ENCODE data around the gene PIGN. TPM values are rescaled to one million over a fixed set of nuclear protein-coding genes. Genes with fewer than 3 reads are reported as not detected.

PIGN gene
- total RNA-seq, 4 donors from 2014 or later, result 34.2 to 84.9 (median 40.7) TPM

DNA sequence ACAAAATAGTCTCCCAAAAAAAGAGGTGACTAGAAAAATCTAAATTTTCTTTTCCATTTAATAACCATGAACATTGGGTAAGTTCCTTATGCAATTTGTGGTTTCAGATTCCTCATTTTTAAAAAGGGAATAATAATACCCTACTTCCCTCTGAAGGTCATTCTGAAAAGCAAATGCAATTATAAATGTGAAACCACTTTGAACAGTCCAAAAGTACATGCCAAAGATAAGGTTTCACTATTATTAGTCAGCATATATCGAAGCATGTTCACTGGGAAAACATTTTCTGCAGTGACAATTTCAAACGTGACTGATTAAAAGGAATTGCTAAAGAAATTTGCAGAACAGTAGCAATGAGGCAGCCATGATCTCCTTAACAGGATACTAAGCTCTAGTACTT, 193.9 kb downstream of the PIGN start:
- no peak overlapping the region for H3K4me3 ChIP-seq (replicated peaks in 1 of 3)
- TF ChIP-seq, protein P1, sequence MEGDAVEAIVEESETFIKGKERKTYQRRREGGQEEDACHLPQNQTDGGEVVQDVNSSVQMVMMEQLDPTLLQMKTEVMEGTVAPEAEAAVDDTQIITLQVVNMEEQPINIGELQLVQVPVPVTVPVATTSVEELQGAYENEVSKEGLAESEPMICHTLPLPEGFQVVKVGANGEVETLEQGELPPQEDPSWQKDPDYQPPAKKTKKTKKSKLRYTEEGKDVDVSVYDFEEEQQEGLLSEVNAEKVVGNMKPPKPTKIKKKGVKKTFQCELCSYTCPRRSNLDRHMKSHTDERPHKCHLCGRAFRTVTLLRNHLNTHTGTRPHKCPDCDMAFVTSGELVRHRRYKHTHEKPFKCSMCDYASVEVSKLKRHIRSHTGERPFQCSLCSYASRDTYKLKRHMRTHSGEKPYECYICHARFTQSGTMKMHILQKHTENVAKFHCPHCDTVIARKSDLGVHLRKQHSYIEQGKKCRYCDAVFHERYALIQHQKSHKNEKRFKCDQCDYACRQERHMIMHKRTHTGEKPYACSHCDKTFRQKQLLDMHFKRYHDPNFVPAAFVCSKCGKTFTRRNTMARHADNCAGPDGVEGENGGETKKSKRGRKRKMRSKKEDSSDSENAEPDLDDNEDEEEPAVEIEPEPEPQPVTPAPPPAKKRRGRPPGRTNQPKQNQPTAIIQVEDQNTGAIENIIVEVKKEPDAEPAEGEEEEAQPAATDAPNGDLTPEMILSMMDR (IDR thresholded peaks at IDR 0.05), result no peak
- no peak for TF ChIP-seq POLR2A (IDR thresholded peaks at IDR 0.05)
- peaks cover 0 to 4% of the 10 kb centered on the region in 2 donors for H3K4me1 ChIP-seq
- no peaks in the 10 kb centered on the region for H3K27me3 ChIP-seq
- H3K9me3 ChIP-seq, result no peaks in the 10 kb centered on the region
- peak overlapping the region in 1 of 3 donors; percentile 29 for H3K27ac ChIP-seq
- intact Hi-C loops (cut with DNase I), result no loop called here
- 0 to 32% methylated on average over 2 of the region's 2 CpGs for WGBS, 2 donors
- no peaks in the 10 kb centered on the region for H3K36me3 ChIP-seq
- DNase-seq, result no peak

- Histone ChIP-seq H3K27me3 (no peaks in the 10 kb centered on the region), H3K4me1 (peaks cover 0 to 4% of the 10 kb centered on the region in 2 donors), H3K36me3 (no peaks in the 10 kb centered on the region), H3K27ac (peak overlapping the region in 1 of 3 donors; percentile 29), H3K4me3 (replicated peaks in 1 of 3) (no peak overlapping the region), H3K9me3 (no peaks in the 10 kb centered on the region)
- TF ChIP-seq POLR2A (IDR thresholded peaks at IDR 0.05), result no peak
- TF ChIP-seq, protein P1 (IDR thresholded peaks at IDR 0.05), result no peak
- no peak for DNase-seq
- WGBS, 2 donors, result 59 to 72% methylated on average over 1 of the region's 1 CpG
- intact Hi-C loops (cut with DNase I), result no loop called here
These were observed 194.6 kb downstream of the PIGN start for GRCh38 chr18:61992285-61992684.

DNA sequence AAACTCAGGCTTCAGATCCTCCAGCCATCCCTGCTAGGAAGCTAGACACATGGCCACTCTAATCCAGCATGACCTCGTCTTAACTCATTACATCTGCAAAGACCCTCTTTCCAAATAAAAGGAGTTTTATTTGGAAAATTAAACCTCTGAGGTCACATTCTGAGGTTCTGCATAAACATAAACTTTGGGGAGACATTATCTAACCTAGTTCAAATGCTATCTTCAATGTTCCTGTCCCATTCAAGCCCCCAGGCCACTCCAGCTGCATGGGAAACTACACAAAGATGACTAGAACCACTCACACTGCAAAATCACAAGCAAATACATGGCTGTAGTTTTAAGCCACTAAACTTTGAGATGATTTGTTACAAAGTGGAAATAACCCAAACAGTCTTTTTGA, 195.0 kb downstream of the PIGN start:
- Histone ChIP-seq H3K4me1 (peaks cover 0 to 4% of the 10 kb centered on the region in 2 donors), H3K27ac (no peak overlapping the region), H3K9me3 (no peaks in the 10 kb centered on the region), H3K36me3 (no peaks in the 10 kb centered on the region), H3K4me3 (replicated peaks in 1 of 3) (no peak overlapping the region), H3K27me3 (no peaks in the 10 kb centered on the region)
- TF ChIP-seq, protein P1 (IDR thresholded peaks at IDR 0.05), result no peak
- TF ChIP-seq POLR2A (IDR thresholded peaks at IDR 0.05), result no peak
- intact Hi-C loops (cut with DNase I), result no loop called here
- WGBS, 2 donors, result 91 to 100% methylated on average over 1 of the region's 1 CpG
- DNase-seq, result no peak

DNA sequence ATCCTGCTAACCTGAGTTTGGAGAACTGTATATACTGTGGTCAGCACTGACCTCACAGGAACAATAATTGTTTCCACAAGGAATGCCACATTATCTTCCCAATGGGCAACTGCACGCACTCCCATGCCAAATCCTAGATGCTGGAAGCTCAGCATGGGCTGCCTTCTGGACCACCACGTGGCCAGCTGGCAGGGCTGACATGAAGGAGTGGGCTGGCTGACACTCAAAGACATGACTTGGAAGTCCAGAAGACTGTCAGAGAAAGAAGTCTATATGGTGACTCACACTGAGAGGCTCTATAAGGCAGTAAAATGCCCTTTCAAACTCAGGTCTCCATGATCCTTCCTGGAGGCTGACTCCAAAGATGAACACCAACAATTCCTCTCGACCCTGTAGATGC, 195.7 kb downstream of the PIGN start:
- Histone ChIP-seq H3K27me3 (no peaks in the 10 kb centered on the region), H3K9me3 (no peaks in the 10 kb centered on the region), H3K4me1 (peaks cover 0 to 4% of the 10 kb centered on the region in 2 donors), H3K4me3 (replicated peaks in 1 of 3) (no peak overlapping the region), H3K36me3 (no peaks in the 10 kb centered on the region), H3K27ac (no peak overlapping the region)
- WGBS, 2 donors, result 74 to 95% methylated on average over 3 of the region's 3 CpGs
- no peak for DNase-seq
- intact Hi-C loops (cut with DNase I), result no loop called here
- TF ChIP-seq, protein P1 (IDR thresholded peaks at IDR 0.05), result no peak
- no peak for TF ChIP-seq POLR2A (IDR thresholded peaks at IDR 0.05)

Other genes with a start within 250 kb of the PIGN start
- 100 to 1,000 TPM in 1 of 4 donors, 10 to 100 TPM in 3; 48.2 to 101 (median 56.9) TPM for gene RELCH, start 199 bp upstream of the PIGN start, total RNA-seq
- gene TNFRSF11A, start 138.3 kb upstream of the PIGN start, total RNA-seq, result 10 to 100 TPM in 1 of 4 donors, 1 to 10 TPM in 3; 3.3 to 11.6 (median 6.7) TPM